UCSD-AML1 (cell line): ENCODE data around the gene SPACA7.

Source experiments
- DNase-seq: peaks from one replicate; lab custom pipeline; 2025; ENCODE audit not compliant: unreplicated experiment; lab: John Stamatoyannopoulos, UW

Gene SPACA7

GRCh38 chr13:112464720-112465119, 88.6 kb downstream of the SPACA7 start:
- DNase-seq, result no peak

GRCh38 chr13:112465251-112466131, 89.3 kb downstream of the SPACA7 start:
- no peak for DNase-seq

GRCh38 chr13:112466132-112467058, 90.2 kb downstream of the SPACA7 start:
- no peak for DNase-seq

GRCh38 chr13:112467236-112467635, 91.1 kb downstream of the SPACA7 start:
- DNase-seq, result no peak

- no peak for DNase-seq
These were observed 91.9 kb downstream of the SPACA7 start for GRCh38 chr13:112468069-112468468.

GRCh38 chr13:112469071-112469745, 93.1 kb downstream of the SPACA7 start:
- no peak for DNase-seq

GRCh38 chr13:112473818-112474217, 97.7 kb downstream of the SPACA7 start:
- DNase-seq, result no peak

GRCh38 chr13:112474869-112475268, 98.7 kb downstream of the SPACA7 start:
- DNase-seq, result no peak

- DNase-seq, result no peak
These were observed 99.7 kb downstream of the SPACA7 start for GRCh38 chr13:112475889-112476288.

GRCh38 chr13:112477070-112477619, 101.0 kb downstream of the SPACA7 start:
- DNase-seq, result no peak

GRCh38 chr13:112479389-112479788, 103.2 kb downstream of the SPACA7 start:
- no peak for DNase-seq

GRCh38 chr13:112481458-112481857, 105.3 kb downstream of the SPACA7 start:
- DNase-seq, result no peak

GRCh38 chr13:112483299-112483698, 107.1 kb downstream of the SPACA7 start:
- no peak for DNase-seq
